Measurements from ENCODE around the gene ALKBH6.
"Not testable (repeated sequence)": the region's sequence is repeated elsewhere in the genome, so short reads cannot be mapped to it uniquely, and the experiment has no call there.

ALKBH6 gene

GRCh38 chr19:35992907-35993765 is 20.9 kb downstream of the ALKBH6 start:
- DNase-seq = no peak

GRCh38 chr19:35991731-35992450 is 22.1 kb downstream of the ALKBH6 start:
- DNase-seq = no peak

- DNase-seq = no peak
These were observed 23.0 kb downstream of the ALKBH6 start for GRCh38 chr19:35990771-35991730.

- no peak for DNase-seq
These were observed 23.9 kb downstream of the ALKBH6 start for GRCh38 chr19:35990156-35990555.

- no peak for DNase-seq
These were observed 25.2 kb downstream of the ALKBH6 start for GRCh38 chr19:35988824-35989223.

- no peak for DNase-seq
These were observed 26.5 kb downstream of the ALKBH6 start for GRCh38 chr19:35987571-35987896.

- DNase-seq = no peak
These were observed 27.1 kb downstream of the ALKBH6 start for GRCh38 chr19:35986664-35987570.

- DNase-seq = no peak
These were observed 27.9 kb downstream of the ALKBH6 start for GRCh38 chr19:35986111-35986510.

- DNase-seq = no peak
These were observed 30.8 kb downstream of the ALKBH6 start for GRCh38 chr19:35983177-35983576.

GRCh38 chr19:35980997-35981396 is 33.0 kb downstream of the ALKBH6 start:
- not testable (repeated sequence) for DNase-seq

GRCh38 chr19:35978832-35979365 is 35.1 kb downstream of the ALKBH6 start:
- DNase-seq = no peak

GRCh38 chr19:35978271-35978670 is 35.7 kb downstream of the ALKBH6 start:
- no peak for DNase-seq

- no peak for DNase-seq
These were observed 36.4 kb downstream of the ALKBH6 start for GRCh38 chr19:35977446-35978222.

GRCh38 chr19:35975608-35976214 is 38.3 kb downstream of the ALKBH6 start:
- no peak for DNase-seq

GRCh38 chr19:35973487-35973886 is 40.5 kb downstream of the ALKBH6 start:
- DNase-seq = no peak

GRCh38 chr19:35966771-35967170 is 47.2 kb downstream of the ALKBH6 start:
- DNase-seq = no peak

GRCh38 chr19:35963514-35963913 is 50.5 kb downstream of the ALKBH6 start:
- DNase-seq = no peak

- no peak for DNase-seq
These were observed 53.5 kb downstream of the ALKBH6 start for GRCh38 chr19:35960432-35960972.

- no peak for DNase-seq
These were observed 54.1 kb downstream of the ALKBH6 start for GRCh38 chr19:35959968-35960320.
